ENCODE data around the gene GRHL1.
"Not testable (repeated sequence)": the region's sequence is repeated elsewhere in the genome, so short reads cannot be mapped to it uniquely, and the experiment has no call there.

Gene GRHL1

GRCh38 chr2:10007921-10008808 lies 56.7 kb downstream of the GRHL1 start:
- Histone ChIP-seq H3K9ac (ENCODE audit: low read depth, low read length) (no peak overlapping the region), H3K9me3 (replicated peaks; ENCODE audit: low read length) (no peaks in the 10 kb centered on the region), H3K4me1 (ENCODE audit: control insufficient read depth, insufficient read depth, low read length) (peaks cover 39% of the 10 kb centered on the region), H3K36me3 (ENCODE audit: insufficient read depth, low read length) (no peaks in the 10 kb centered on the region), H3K27me3 (ENCODE audit: control insufficient read depth, insufficient read depth, low read length) (peaks cover 15% of the 10 kb centered on the region), H3K4me2 (ENCODE audit: low read length) (peak overlapping the region; percentile 34), H3K4me3 (ENCODE audit: low read length) (peak overlapping the region; percentile 49)

- Histone ChIP-seq H3K4me3 (ENCODE audit: low read length) (peak overlapping the region; percentile 49), H3K9ac (ENCODE audit: low read depth, low read length) (no peak overlapping the region), H3K4me2 (ENCODE audit: low read length) (peak overlapping the region; percentile 34), H3K36me3 (ENCODE audit: insufficient read depth, low read length) (no peaks in the 10 kb centered on the region), H3K27me3 (ENCODE audit: control insufficient read depth, insufficient read depth, low read length) (peaks cover 15% of the 10 kb centered on the region), H3K4me1 (ENCODE audit: control insufficient read depth, insufficient read depth, low read length) (peaks cover 39% of the 10 kb centered on the region), H3K9me3 (replicated peaks; ENCODE audit: low read length) (no peaks in the 10 kb centered on the region)
These were observed 57.3 kb downstream of the GRHL1 start for GRCh38 chr2:10008809-10009176.

GRCh38 chr2:10009271-10009810 lies 57.8 kb downstream of the GRHL1 start:
- Histone ChIP-seq H3K4me1 (ENCODE audit: control insufficient read depth, insufficient read depth, low read length) (peaks cover 39% of the 10 kb centered on the region), H3K27me3 (ENCODE audit: control insufficient read depth, insufficient read depth, low read length) (peaks cover 15% of the 10 kb centered on the region), H3K9me3 (replicated peaks; ENCODE audit: low read length) (no peaks in the 10 kb centered on the region), H3K4me2 (ENCODE audit: low read length) (no peak overlapping the region), H3K4me3 (ENCODE audit: low read length) (no peak overlapping the region), H3K36me3 (ENCODE audit: insufficient read depth, low read length) (no peaks in the 10 kb centered on the region), H3K9ac (ENCODE audit: low read depth, low read length) (no peak overlapping the region)

- no peak overlapping the region for H3K9ac ChIP-seq (ENCODE audit: low read depth, low read length)
- H3K4me3 ChIP-seq (ENCODE audit: low read length): no peak overlapping the region
- H3K9me3 ChIP-seq (replicated peaks; ENCODE audit: low read length): no peaks in the 10 kb centered on the region
- H3K36me3 ChIP-seq (ENCODE audit: insufficient read depth, low read length): no peaks in the 10 kb centered on the region
- H3K4me1 ChIP-seq (ENCODE audit: control insufficient read depth, insufficient read depth, low read length): peaks cover 39% of the 10 kb centered on the region
- H3K4me2 ChIP-seq (ENCODE audit: low read length): peak overlapping the region; percentile 31
- peaks cover 10% of the 10 kb centered on the region for H3K27me3 ChIP-seq (ENCODE audit: control insufficient read depth, insufficient read depth, low read length)
These were observed 58.6 kb downstream of the GRHL1 start for GRCh38 chr2:10009811-10010781.

- not testable (repeated sequence) for H3K9ac ChIP-seq (ENCODE audit: low read depth, low read length); H3K4me3 ChIP-seq (ENCODE audit: low read length); H3K36me3 ChIP-seq (ENCODE audit: insufficient read depth, low read length); H3K9me3 ChIP-seq (replicated peaks; ENCODE audit: low read length); H3K4me2 ChIP-seq (ENCODE audit: low read length); H3K27me3 ChIP-seq (ENCODE audit: control insufficient read depth, insufficient read depth, low read length)
- H3K4me1 ChIP-seq (ENCODE audit: control insufficient read depth, insufficient read depth, low read length): peaks cover 39% of the 10 kb centered on the region
These were observed 59.5 kb downstream of the GRHL1 start for GRCh38 chr2:10010861-10011605.

GRCh38 chr2:10011606-10012325 lies 60.3 kb downstream of the GRHL1 start:
- Histone ChIP-seq H3K4me1 (ENCODE audit: control insufficient read depth, insufficient read depth, low read length) (peaks cover 35% of the 10 kb centered on the region), H3K27me3 (ENCODE audit: control insufficient read depth, insufficient read depth, low read length) (peaks cover 14% of the 10 kb centered on the region)
- not testable (repeated sequence) for H3K9ac ChIP-seq (ENCODE audit: low read depth, low read length); H3K9me3 ChIP-seq (replicated peaks; ENCODE audit: low read length); H3K4me3 ChIP-seq (ENCODE audit: low read length); H3K36me3 ChIP-seq (ENCODE audit: insufficient read depth, low read length); H3K4me2 ChIP-seq (ENCODE audit: low read length)

- H3K4me2 ChIP-seq (ENCODE audit: low read length); H3K9ac ChIP-seq (ENCODE audit: low read depth, low read length); H3K4me3 ChIP-seq (ENCODE audit: low read length); H3K36me3 ChIP-seq (ENCODE audit: insufficient read depth, low read length); H3K9me3 ChIP-seq (replicated peaks; ENCODE audit: low read length): not testable (repeated sequence)
- Histone ChIP-seq H3K27me3 (ENCODE audit: control insufficient read depth, insufficient read depth, low read length) (peaks cover 17% of the 10 kb centered on the region), H3K4me1 (ENCODE audit: control insufficient read depth, insufficient read depth, low read length) (peaks cover 31% of the 10 kb centered on the region)
These were observed 61.0 kb downstream of the GRHL1 start for GRCh38 chr2:10012366-10012962.

GRCh38 chr2:10012963-10013461 lies 61.5 kb downstream of the GRHL1 start:
- no peak overlapping the region for H3K4me3 ChIP-seq (ENCODE audit: low read length)
- peaks cover 21% of the 10 kb centered on the region for H3K27me3 ChIP-seq (ENCODE audit: control insufficient read depth, insufficient read depth, low read length)
- peaks cover 26% of the 10 kb centered on the region for H3K4me1 ChIP-seq (ENCODE audit: control insufficient read depth, insufficient read depth, low read length)
- no peak overlapping the region for H3K9ac ChIP-seq (ENCODE audit: low read depth, low read length)
- H3K9me3 ChIP-seq (replicated peaks; ENCODE audit: low read length): peaks cover 7% of the 10 kb centered on the region
- H3K36me3 ChIP-seq (ENCODE audit: insufficient read depth, low read length): no peaks in the 10 kb centered on the region
- H3K4me2 ChIP-seq (ENCODE audit: low read length): no peak overlapping the region

- peaks cover 17% of the 10 kb centered on the region for H3K4me1 ChIP-seq (ENCODE audit: control insufficient read depth, insufficient read depth, low read length)
- not testable (repeated sequence) for H3K4me3 ChIP-seq (ENCODE audit: low read length); H3K9me3 ChIP-seq (replicated peaks; ENCODE audit: low read length); H3K36me3 ChIP-seq (ENCODE audit: insufficient read depth, low read length); H3K9ac ChIP-seq (ENCODE audit: low read depth, low read length); H3K4me2 ChIP-seq (ENCODE audit: low read length)
- peaks cover 28% of the 10 kb centered on the region for H3K27me3 ChIP-seq (ENCODE audit: control insufficient read depth, insufficient read depth, low read length)
These were observed 62.3 kb downstream of the GRHL1 start for GRCh38 chr2:10013651-10014417.
